ENCODE measurements around the gene SDS. TPM values are rescaled to one million over a fixed set of nuclear protein-coding genes. Genes with fewer than 3 reads are reported as not detected.

SDS gene
- total and polyA plus RNA-seq, 4 donors = 0.65 to 433 (median 77.9) TPM

DNA sequence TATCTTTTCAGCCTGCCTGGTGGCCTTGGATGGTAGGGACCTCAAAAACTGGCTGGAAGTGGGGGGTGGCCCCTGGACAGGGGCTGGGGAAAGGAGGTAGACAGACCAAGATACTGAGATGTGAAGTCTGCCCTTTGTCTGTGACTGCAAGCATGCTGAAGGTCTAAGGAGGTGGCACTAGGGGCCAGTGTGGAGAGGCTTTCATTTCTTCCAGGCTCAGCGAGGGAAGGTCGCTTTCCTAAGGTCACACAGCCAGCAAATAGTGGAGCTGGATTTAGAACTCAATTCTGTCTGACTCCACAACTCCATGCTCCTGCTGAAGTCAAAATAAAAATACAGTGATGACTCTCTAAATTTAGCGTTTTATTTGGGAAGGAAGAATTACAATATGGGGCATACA is 56.6 kb downstream of the SDS start:
- H3K9me3 ChIP-seq (ENCODE audit: control insufficient read depth in 4 of 4, low read length in 3 of 4) = no peaks in the 10 kb centered on the region
- H3K27ac ChIP-seq (ENCODE audit: low read depth in 1 of 2, low read length in 2 of 2) = no peak overlapping the region
- no peak for DNase-seq (ENCODE audit: low spot score)
- TF ChIP-seq, protein P1, sequence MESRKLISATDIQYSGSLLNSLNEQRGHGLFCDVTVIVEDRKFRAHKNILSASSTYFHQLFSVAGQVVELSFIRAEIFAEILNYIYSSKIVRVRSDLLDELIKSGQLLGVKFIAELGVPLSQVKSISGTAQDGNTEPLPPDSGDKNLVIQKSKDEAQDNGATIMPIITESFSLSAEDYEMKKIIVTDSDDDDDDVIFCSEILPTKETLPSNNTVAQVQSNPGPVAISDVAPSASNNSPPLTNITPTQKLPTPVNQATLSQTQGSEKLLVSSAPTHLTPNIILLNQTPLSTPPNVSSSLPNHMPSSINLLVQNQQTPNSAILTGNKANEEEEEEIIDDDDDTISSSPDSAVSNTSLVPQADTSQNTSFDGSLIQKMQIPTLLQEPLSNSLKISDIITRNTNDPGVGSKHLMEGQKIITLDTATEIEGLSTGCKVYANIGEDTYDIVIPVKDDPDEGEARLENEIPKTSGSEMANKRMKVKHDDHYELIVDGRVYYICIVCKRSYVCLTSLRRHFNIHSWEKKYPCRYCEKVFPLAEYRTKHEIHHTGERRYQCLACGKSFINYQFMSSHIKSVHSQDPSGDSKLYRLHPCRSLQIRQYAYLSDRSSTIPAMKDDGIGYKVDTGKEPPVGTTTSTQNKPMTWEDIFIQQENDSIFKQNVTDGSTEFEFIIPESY (IDR thresholded peaks at IDR 0.05) = no peak
- TF ChIP-seq RXRA (IDR thresholded peaks at IDR 0.05) (no peak), EGR1 (IDR thresholded peaks at IDR 0.05; ENCODE audit: low read depth in 2 of 2) (no peak), HNF4A (conservative IDR thresholded peaks at IDR 0.05) (no peak), YY1 (IDR thresholded peaks at IDR 0.05) (no peak), FOXA1 (IDR thresholded peaks at IDR 0.05) (no peak), RAD21 (IDR thresholded peaks at IDR 0.05) (no peak), FOXA2 (IDR thresholded peaks at IDR 0.05) (no peak), NR2F2 (IDR thresholded peaks at IDR 0.05) (no peak), HNF4G (IDR thresholded peaks at IDR 0.05) (no peak)
- TF ChIP-seq, protein P2, sequence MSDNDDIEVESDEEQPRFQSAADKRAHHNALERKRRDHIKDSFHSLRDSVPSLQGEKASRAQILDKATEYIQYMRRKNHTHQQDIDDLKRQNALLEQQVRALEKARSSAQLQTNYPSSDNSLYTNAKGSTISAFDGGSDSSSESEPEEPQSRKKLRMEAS (IDR thresholded peaks at IDR 0.05) = no peak
- TF ChIP-seq, protein P3, sequence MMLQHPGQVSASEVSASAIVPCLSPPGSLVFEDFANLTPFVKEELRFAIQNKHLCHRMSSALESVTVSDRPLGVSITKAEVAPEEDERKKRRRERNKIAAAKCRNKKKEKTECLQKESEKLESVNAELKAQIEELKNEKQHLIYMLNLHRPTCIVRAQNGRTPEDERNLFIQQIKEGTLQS (IDR thresholded peaks at IDR 0.05) = no peak
- TF ChIP-seq, protein P4, sequence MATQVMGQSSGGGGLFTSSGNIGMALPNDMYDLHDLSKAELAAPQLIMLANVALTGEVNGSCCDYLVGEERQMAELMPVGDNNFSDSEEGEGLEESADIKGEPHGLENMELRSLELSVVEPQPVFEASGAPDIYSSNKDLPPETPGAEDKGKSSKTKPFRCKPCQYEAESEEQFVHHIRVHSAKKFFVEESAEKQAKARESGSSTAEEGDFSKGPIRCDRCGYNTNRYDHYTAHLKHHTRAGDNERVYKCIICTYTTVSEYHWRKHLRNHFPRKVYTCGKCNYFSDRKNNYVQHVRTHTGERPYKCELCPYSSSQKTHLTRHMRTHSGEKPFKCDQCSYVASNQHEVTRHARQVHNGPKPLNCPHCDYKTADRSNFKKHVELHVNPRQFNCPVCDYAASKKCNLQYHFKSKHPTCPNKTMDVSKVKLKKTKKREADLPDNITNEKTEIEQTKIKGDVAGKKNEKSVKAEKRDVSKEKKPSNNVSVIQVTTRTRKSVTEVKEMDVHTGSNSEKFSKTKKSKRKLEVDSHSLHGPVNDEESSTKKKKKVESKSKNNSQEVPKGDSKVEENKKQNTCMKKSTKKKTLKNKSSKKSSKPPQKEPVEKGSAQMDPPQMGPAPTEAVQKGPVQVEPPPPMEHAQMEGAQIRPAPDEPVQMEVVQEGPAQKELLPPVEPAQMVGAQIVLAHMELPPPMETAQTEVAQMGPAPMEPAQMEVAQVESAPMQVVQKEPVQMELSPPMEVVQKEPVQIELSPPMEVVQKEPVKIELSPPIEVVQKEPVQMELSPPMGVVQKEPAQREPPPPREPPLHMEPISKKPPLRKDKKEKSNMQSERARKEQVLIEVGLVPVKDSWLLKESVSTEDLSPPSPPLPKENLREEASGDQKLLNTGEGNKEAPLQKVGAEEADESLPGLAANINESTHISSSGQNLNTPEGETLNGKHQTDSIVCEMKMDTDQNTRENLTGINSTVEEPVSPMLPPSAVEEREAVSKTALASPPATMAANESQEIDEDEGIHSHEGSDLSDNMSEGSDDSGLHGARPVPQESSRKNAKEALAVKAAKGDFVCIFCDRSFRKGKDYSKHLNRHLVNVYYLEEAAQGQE (IDR thresholded peaks at IDR 0.05) = no peak
- H3K4me3 ChIP-seq (ENCODE audit: low read depth in 1 of 3, low read length in 3 of 3) = no peak overlapping the region
- no peaks in the 10 kb centered on the region for H3K27me3 ChIP-seq (ENCODE audit: control insufficient read depth in 4 of 4, insufficient read depth in 4 of 4, low read length in 3 of 4)
- H3K4me1 ChIP-seq (ENCODE audit: control insufficient read depth in 4 of 4, insufficient read depth in 4 of 4, low read length in 3 of 4) = no peaks in the 10 kb centered on the region
- no peaks in the 10 kb centered on the region for H3K36me3 ChIP-seq (ENCODE audit: control insufficient read depth in 4 of 4, insufficient read depth in 3 of 4, low read depth in 1 of 4, low read length in 3 of 4)
- 89% methylated on average over 3 of the region's 3 CpGs for WGBS
- no peak overlapping the region for H3K9ac ChIP-seq (ENCODE audit: low read depth in 1 of 2, low read length in 2 of 2)

DNA sequence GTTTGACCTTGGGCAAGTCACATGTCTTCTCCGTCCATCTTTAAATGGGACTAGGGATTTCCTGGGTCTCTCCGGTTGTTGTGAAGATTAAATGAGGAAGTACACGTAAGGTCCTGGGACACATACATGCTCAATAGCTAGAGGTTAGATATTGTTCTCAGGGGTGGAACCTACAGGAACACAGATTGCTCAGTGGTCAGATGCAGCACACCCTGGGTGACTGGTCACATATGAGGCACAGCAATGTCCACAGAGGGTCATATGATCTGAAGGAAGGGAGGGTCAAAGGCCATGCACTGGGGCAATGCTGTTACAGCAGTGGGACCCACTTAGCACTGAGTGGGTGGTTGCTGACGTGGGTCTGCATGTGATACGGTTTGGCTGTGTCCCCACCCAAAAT is 57.3 kb downstream of the SDS start:
- Histone ChIP-seq H3K9me3 (ENCODE audit: control insufficient read depth in 4 of 4, low read length in 3 of 4) (no peaks in the 10 kb centered on the region), H3K4me3 (ENCODE audit: low read depth in 1 of 3, low read length in 3 of 3) (no peak overlapping the region), H3K4me1 (ENCODE audit: control insufficient read depth in 4 of 4, insufficient read depth in 4 of 4, low read length in 3 of 4) (no peaks in the 10 kb centered on the region), H3K36me3 (ENCODE audit: control insufficient read depth in 4 of 4, insufficient read depth in 3 of 4, low read depth in 1 of 4, low read length in 3 of 4) (no peaks in the 10 kb centered on the region), H3K9ac (ENCODE audit: low read depth in 1 of 2, low read length in 2 of 2) (no peak overlapping the region), H3K27ac (ENCODE audit: low read depth in 1 of 2, low read length in 2 of 2) (no peak overlapping the region), H3K27me3 (ENCODE audit: control insufficient read depth in 4 of 4, insufficient read depth in 4 of 4, low read length in 3 of 4) (no peaks in the 10 kb centered on the region)
- DNase-seq (ENCODE audit: low spot score) = no peak
- WGBS = 88% methylated on average over 5 of the region's 5 CpGs
- TF ChIP-seq JUND (IDR thresholded peaks at IDR 0.05) (no peak), FOXA1 (IDR thresholded peaks at IDR 0.05) (no peak), RAD21 (IDR thresholded peaks at IDR 0.05) (no peak), NR2F2 (IDR thresholded peaks at IDR 0.05) (no peak), RXRA (IDR thresholded peaks at IDR 0.05) (no peak), GABPA (IDR thresholded peaks at IDR 0.05 in 1 of 2, conservative IDR thresholded peaks at IDR 0.05 in 1 of 2) (no peak), YY1 (IDR thresholded peaks at IDR 0.05) (no peak), HNF4G (IDR thresholded peaks at IDR 0.05) (no peak), TAF1 (conservative IDR thresholded peaks at IDR 0.05) (no peak)
- TF ChIP-seq, protein P4 (IDR thresholded peaks at IDR 0.05) = no peak
- TF ChIP-seq, protein P3 (IDR thresholded peaks at IDR 0.05) = no peak
- TF ChIP-seq, protein P2 (IDR thresholded peaks at IDR 0.05) = no peak
